ENCODE measurements around the gene EHMT1.

- TF ChIP-seq TCF7 (IDR thresholded peaks at IDR 0.05; ENCODE audit: borderline replicate concordance) = no peak
- no peak for TF ChIP-seq TAF1 (IDR thresholded peaks at IDR 0.05; ENCODE audit: borderline replicate concordance, low read depth, low read length)
- TF ChIP-seq HDAC2 (IDR thresholded peaks at IDR 0.05) = no peak
- TF ChIP-seq FOXM1 (IDR thresholded peaks at IDR 0.05; ENCODE audit: low read depth, low read length) = no peak
- TF ChIP-seq POLR2A (IDR thresholded peaks at IDR 0.05; ENCODE audit: low read depth, low read length) = no peak
- TF ChIP-seq CTCF (IDR thresholded peaks at IDR 0.05 in 2 of 3, conservative IDR thresholded peaks at IDR 0.05 in 1 of 3; ENCODE audit: control insufficient read depth in 2 of 3, extremely low read depth in 1 of 3, insufficient read depth in 1 of 3, low read depth in 3 of 3, low read length in 3 of 3) = no peak
These were observed 44.8 kb downstream of the EHMT1 start for GRCh38 chr9:137663584-137663983.

Measured in GM12878 (cell line).